ENCODE measurements around the gene KIF12. TPM values are rescaled to one million over a fixed set of nuclear protein-coding genes. Genes with fewer than 3 reads are reported as not detected.
A peak's percentile ranks its signal among the peaks of the same experiment; 100 is the strongest.

The KIF12 gene
- total and polyA plus RNA-seq, 2 of the 13 experiments (the other 11 are each of a cell fraction or from before 2014, with no cell fraction given), result 1.8 to 12.5 TPM

DNA sequence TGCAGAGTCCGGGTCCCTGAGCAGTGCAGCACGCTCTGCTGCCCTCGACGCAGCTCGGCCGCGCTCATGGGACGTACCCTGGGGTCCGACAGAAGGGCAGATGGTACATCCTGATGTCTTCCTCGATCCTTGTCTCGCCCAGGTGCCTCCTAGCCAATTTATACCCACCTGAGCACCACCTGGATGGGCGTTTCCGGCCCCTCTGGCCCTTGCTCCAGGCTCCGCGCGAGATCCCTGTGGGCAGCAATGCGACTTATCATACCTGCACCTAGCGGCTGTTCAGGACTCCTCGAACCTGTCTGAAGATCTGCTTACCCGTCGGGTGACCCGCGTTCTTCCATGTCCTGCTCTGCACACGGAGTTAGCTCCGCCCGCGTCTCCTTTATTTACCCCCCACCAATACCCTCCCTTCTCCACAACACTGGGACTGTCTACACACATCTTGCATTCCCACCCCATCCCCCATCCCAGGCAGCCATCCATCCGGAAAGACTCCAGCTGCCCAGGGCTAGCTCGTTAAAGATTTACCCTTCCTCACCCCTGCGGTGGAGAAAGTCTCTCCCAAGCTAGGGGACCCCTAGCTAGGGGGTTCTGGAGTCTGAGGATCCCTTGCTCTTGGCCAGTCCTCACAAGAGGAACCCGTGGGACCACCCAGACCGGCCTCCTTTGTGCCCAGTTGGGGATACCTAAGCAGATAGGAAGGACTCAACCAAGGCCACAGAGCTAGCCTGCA lies at the start of gene KIF12 (continued):
- TF ChIP-seq RBM39 (IDR thresholded peaks at IDR 0.05; ENCODE audit: low read depth, low read length, poor library complexity, severe bottlenecking) (no peak), ZNF17 (CRISPR knock-in tag; IDR thresholded peaks at IDR 0.05) (no peak), ASH2L (IDR thresholded peaks at IDR 0.05; ENCODE audit: insufficient read length, low read depth, low read length) (peak; percentile 33), HMG20B (CRISPR knock-in tag; conservative IDR thresholded peaks at IDR 0.05) (0 out of 2 replicates have a peak, but pooled peaks have one; percentile 17), KDM6A (CRISPR knock-in tag; IDR thresholded peaks at IDR 0.05; ENCODE audit: low read depth) (peak; percentile 71), SMAD3 (CRISPR knock-in tag; IDR thresholded peaks at IDR 0.05) (0 out of 2 replicates have a peak, but pooled peaks have one; percentile 21), PHF8 (CRISPR knock-in tag; IDR thresholded peaks at IDR 0.05) (peak; percentile 36; the same call in 1 of the 2 replicates), TBX2 (CRISPR knock-in tag; IDR thresholded peaks at IDR 0.05; ENCODE audit: borderline replicate concordance) (peak; percentile 59), ZSCAN9 (CRISPR knock-in tag; IDR thresholded peaks at IDR 0.05; ENCODE audit: borderline replicate concordance) (0 out of 2 replicates have a peak, but pooled peaks have one; percentile 42), ZNF605 (CRISPR knock-in tag; IDR thresholded peaks at IDR 0.05) (peak; percentile 72), FOXC1 (CRISPR knock-in tag; IDR thresholded peaks at IDR 0.05; ENCODE audit: borderline replicate concordance) (0 out of 2 replicates have a peak, but pooled peaks have one; percentile 34), MIXL1 (CRISPR knock-in tag; IDR thresholded peaks at IDR 0.05) (peak; percentile 72; the same call in 1 of the 2 replicates), ZNF644 (CRISPR knock-in tag; IDR thresholded peaks at IDR 0.05; ENCODE audit: low read depth) (no peak), FOXK1 (CRISPR knock-in tag; IDR thresholded peaks at IDR 0.05; ENCODE audit: borderline replicate concordance, low read depth) (peak; percentile 57; the same call in 1 of the 2 replicates), ZNF333 (CRISPR knock-in tag; IDR thresholded peaks at IDR 0.05; ENCODE audit: borderline replicate concordance) (0 out of 2 replicates have a peak, but pooled peaks have one; percentile 51), MEF2D (CRISPR knock-in tag; IDR thresholded peaks at IDR 0.05) (0 out of 2 replicates have a peak, but pooled peaks have one; percentile 13), MTF1 (CRISPR knock-in tag; IDR thresholded peaks at IDR 0.05) (peak; percentile 57; the same call in 1 of the 2 replicates), HES4 (CRISPR knock-in tag; IDR thresholded peaks at IDR 0.05; ENCODE audit: borderline replicate concordance) (no peak), RFXAP (CRISPR knock-in tag; IDR thresholded peaks at IDR 0.05; ENCODE audit: borderline replicate concordance) (no peak)
- TF ChIP-seq, protein P1, sequence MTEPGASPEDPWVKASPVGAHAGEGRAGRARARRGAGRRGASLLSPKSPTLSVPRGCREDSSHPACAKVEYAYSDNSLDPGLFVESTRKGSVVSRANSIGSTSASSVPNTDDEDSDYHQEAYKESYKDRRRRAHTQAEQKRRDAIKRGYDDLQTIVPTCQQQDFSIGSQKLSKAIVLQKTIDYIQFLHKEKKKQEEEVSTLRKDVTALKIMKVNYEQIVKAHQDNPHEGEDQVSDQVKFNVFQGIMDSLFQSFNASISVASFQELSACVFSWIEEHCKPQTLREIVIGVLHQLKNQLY (CRISPR knock-in tag; IDR thresholded peaks at IDR 0.05), result peak; percentile 20; the same call in 1 of the 2 replicates
- TF ChIP-seq, protein P2, sequence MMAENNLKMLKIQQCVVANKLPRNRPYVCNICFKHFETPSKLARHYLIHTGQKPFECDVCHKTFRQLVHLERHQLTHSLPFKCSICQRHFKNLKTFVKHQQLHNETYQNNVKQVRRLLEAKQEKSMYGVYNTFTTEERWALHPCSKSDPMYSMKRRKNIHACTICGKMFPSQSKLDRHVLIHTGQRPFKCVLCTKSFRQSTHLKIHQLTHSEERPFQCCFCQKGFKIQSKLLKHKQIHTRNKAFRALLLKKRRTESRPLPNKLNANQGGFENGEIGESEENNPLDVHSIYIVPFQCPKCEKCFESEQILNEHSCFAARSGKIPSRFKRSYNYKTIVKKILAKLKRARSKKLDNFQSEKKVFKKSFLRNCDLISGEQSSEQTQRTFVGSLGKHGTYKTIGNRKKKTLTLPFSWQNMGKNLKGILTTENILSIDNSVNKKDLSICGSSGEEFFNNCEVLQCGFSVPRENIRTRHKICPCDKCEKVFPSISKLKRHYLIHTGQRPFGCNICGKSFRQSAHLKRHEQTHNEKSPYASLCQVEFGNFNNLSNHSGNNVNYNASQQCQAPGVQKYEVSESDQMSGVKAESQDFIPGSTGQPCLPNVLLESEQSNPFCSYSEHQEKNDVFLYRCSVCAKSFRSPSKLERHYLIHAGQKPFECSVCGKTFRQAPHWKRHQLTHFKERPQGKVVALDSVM (CRISPR knock-in tag; IDR thresholded peaks at IDR 0.05), result 0 out of 2 replicates have a peak, but pooled peaks have one; percentile 11
- TF ChIP-seq, protein P3, sequence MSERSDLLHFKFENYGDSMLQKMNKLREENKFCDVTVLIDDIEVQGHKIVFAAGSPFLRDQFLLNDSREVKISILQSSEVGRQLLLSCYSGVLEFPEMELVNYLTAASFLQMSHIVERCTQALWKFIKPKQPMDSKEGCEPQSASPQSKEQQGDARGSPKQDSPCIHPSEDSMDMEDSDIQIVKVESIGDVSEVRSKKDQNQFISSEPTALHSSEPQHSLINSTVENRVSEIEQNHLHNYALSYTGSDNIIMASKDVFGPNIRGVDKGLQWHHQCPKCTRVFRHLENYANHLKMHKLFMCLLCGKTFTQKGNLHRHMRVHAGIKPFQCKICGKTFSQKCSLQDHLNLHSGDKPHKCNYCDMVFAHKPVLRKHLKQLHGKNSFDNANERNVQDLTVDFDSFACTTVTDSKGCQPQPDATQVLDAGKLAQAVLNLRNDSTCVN (CRISPR knock-in tag; IDR thresholded peaks at IDR 0.05; ENCODE audit: borderline replicate concordance), result peak; percentile 75; the same call in 1 of the 2 replicates
- TF ChIP-seq, protein P4, sequence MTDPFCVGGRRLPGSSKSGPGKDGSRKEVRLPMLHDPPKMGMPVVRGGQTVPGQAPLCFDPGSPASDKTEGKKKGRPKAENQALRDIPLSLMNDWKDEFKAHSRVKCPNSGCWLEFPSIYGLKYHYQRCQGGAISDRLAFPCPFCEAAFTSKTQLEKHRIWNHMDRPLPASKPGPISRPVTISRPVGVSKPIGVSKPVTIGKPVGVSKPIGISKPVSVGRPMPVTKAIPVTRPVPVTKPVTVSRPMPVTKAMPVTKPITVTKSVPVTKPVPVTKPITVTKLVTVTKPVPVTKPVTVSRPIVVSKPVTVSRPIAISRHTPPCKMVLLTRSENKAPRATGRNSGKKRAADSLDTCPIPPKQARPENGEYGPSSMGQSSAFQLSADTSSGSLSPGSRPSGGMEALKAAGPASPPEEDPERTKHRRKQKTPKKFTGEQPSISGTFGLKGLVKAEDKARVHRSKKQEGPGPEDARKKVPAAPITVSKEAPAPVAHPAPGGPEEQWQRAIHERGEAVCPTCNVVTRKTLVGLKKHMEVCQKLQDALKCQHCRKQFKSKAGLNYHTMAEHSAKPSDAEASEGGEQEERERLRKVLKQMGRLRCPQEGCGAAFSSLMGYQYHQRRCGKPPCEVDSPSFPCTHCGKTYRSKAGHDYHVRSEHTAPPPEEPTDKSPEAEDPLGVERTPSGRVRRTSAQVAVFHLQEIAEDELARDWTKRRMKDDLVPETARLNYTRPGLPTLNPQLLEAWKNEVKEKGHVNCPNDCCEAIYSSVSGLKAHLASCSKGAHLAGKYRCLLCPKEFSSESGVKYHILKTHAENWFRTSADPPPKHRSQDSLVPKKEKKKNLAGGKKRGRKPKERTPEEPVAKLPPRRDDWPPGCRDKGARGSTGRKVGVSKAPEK (CRISPR knock-in tag; IDR thresholded peaks at IDR 0.05; ENCODE audit: borderline replicate concordance), result no peak
